Peyer's patch (tissue), 4 donors: ENCODE data around the gene CPO.

ENCODE experiments used
- CTCF ChIP-seq, 6 experiments: fragments of 450-650 bp in 4 of 6; fragments of 200-600 bp in 2 of 6; sonication (generic) in 1 of 6; IDR thresholded peaks; one replicate each; pipeline ENCODE4 v1.5.1; 2017 to 2019; ENCODE audit warnings: antibody characterized with exemption in 6 of 6, mild to moderate bottlenecking in 3 of 6, moderate library complexity in 1 of 6
- POLR2A ChIP-seq, 2 donors: fragments of 450-650 bp; IDR thresholded peaks; one replicate each; pipeline ENCODE4 v1.5.1; 2017; ENCODE audit warnings: antibody characterized with exemption in 2 of 2, mild to moderate bottlenecking in 2 of 2, moderate library complexity in 2 of 2

GRCh38 chr2:206920310-206920709 lies 19.0 kb upstream of the CPO start:
- TF ChIP-seq POLR2A (IDR thresholded peaks at IDR 0.05) (no peak), CTCF (IDR thresholded peaks at IDR 0.05) (no peak)
